ENCODE measurements around the gene SPEF1.

DNA sequence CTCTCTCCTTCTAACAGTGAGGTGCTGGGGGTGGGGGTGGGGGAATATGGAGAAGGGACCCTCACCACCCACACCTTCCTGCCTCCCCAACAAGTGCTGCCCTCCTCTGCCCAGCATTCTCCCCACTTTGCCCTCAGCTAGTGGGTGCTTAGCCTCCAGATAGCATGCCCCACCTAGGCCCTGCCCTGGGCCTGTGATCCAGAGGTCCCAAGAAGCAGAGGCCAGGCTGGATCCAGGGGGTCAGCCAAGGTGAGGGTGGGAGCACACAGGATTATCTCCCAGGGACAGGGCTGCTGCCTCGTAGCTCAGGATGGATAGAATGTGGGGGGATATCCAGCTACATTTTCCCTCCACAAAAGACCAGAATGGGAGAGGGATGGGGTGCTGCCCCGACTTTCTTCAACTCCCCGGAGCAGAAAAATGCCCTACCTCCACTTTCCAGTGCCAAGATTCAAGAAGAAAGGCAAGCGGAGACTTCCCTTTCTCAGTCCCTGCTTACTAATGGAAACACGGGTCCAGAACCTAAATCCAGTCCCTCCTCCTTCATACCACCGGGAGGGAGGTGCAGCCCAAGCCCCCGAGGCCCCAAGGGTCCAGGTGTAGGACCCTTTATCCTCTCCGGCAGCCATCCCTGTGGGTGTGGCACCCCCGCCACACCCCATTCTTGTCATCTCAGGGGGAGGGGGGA lies 14.7 kb downstream of the SPEF1 start:
- TF ChIP-seq EZH2phosphoT487 (IDR thresholded peaks at IDR 0.05; ENCODE audit: insufficient read depth, low read depth) (no peak), EZH2 (IDR thresholded peaks at IDR 0.05; ENCODE audit: insufficient read depth, poor library complexity, severe bottlenecking) (no peak)

All from GM23248 (cell line).